Measurements from ENCODE around the gene PDP2.

The PDP2 gene

GRCh38 chr16:66886321-66886720, 6.0 kb downstream of the PDP2 start:
- Histone ChIP-seq H3K36me3 (replicated peaks; ENCODE audit: insufficient read depth, low read length) (peaks cover 6% of the 10 kb centered on the region), H3K27ac (ENCODE audit: low read length) (no peak overlapping the region), H4K20me1 (ENCODE audit: insufficient read depth, low read length) (0 out of 2 replicates have a peak, but pooled peaks cover 4% of the 10 kb centered on the region), H3K27me3 (replicated peaks; ENCODE audit: insufficient read depth, low read length) (no peaks in the 10 kb centered on the region), H2AFZ (ENCODE audit: low read length) (no peak overlapping the region), H3K79me2 (ENCODE audit: low read length) (peaks cover 44% of the 10 kb centered on the region), H3K4me2 (ENCODE audit: low read depth, low read length) (no peak overlapping the region), H3K9ac (ENCODE audit: low read length) (no peak overlapping the region), H3K4me1 (ENCODE audit: low read length) (0 out of 2 replicates have a peak, but pooled peaks cover 4% of the 10 kb centered on the region), H3K9me2 (replicated peaks; ENCODE audit: insufficient read depth, low read length) (no peaks in the 10 kb centered on the region), H3K4me3 (ENCODE audit: low read length) (no peak overlapping the region), H3K9me3 (replicated peaks; ENCODE audit: insufficient read depth, low read length) (no peaks in the 10 kb centered on the region), H3F3A (ENCODE audit: insufficient read depth, low read length) (no peaks in the 10 kb centered on the region)
- DNase-seq, result no peak
- TF ChIP-seq CTCF (IDR thresholded peaks at IDR 0.05; ENCODE audit: low read length), result no peak
- TF ChIP-seq EZH2 (optimal IDR thresholded peaks at IDR 0.05; ENCODE audit: low read depth, low read length), result no peak
- no peak for TF ChIP-seq EZH2phosphoT487 (IDR thresholded peaks at IDR 0.05; ENCODE audit: low read length)

GRCh38 chr16:66886914-66887313, 6.6 kb downstream of the PDP2 start:
- H3K4me1 ChIP-seq (ENCODE audit: low read length), result no peaks in the 10 kb centered on the region
- H3K27ac ChIP-seq (ENCODE audit: low read length), result no peak overlapping the region
- no peaks in the 10 kb centered on the region for H3K27me3 ChIP-seq (replicated peaks; ENCODE audit: insufficient read depth, low read length)
- no peak overlapping the region for H3K9ac ChIP-seq (ENCODE audit: low read length)
- H3K4me3 ChIP-seq (ENCODE audit: low read length), result no peak overlapping the region
- no peaks in the 10 kb centered on the region for H3K9me3 ChIP-seq (replicated peaks; ENCODE audit: insufficient read depth, low read length)
- no peak for DNase-seq
- H2AFZ ChIP-seq (ENCODE audit: low read length), result no peak overlapping the region
- H3K79me2 ChIP-seq (ENCODE audit: low read length), result peaks cover 38% of the 10 kb centered on the region
- H3F3A ChIP-seq (ENCODE audit: insufficient read depth, low read length), result no peaks in the 10 kb centered on the region
- H3K36me3 ChIP-seq (replicated peaks; ENCODE audit: insufficient read depth, low read length), result peaks cover 6% of the 10 kb centered on the region
- no peak for TF ChIP-seq EZH2phosphoT487 (IDR thresholded peaks at IDR 0.05; ENCODE audit: low read length)
- no peak for TF ChIP-seq EZH2 (optimal IDR thresholded peaks at IDR 0.05; ENCODE audit: low read depth, low read length)
- no peak for TF ChIP-seq CTCF (IDR thresholded peaks at IDR 0.05; ENCODE audit: low read length)
- H3K9me2 ChIP-seq (replicated peaks; ENCODE audit: insufficient read depth, low read length), result no peaks in the 10 kb centered on the region
- H4K20me1 ChIP-seq (ENCODE audit: insufficient read depth, low read length), result 0 out of 2 replicates have a peak, but pooled peaks cover 4% of the 10 kb centered on the region
- H3K4me2 ChIP-seq (ENCODE audit: low read depth, low read length), result no peak overlapping the region

- H3K27me3 ChIP-seq (replicated peaks; ENCODE audit: insufficient read depth, low read length), result no peaks in the 10 kb centered on the region
- H2AFZ ChIP-seq (ENCODE audit: low read length), result no peak overlapping the region
- H3K4me2 ChIP-seq (ENCODE audit: low read depth, low read length), result no peak overlapping the region
- no peak overlapping the region for H3K4me3 ChIP-seq (ENCODE audit: low read length)
- H3K9me2 ChIP-seq (replicated peaks; ENCODE audit: insufficient read depth, low read length), result no peaks in the 10 kb centered on the region
- H3K9me3 ChIP-seq (replicated peaks; ENCODE audit: insufficient read depth, low read length), result no peaks in the 10 kb centered on the region
- no peaks in the 10 kb centered on the region for H3F3A ChIP-seq (ENCODE audit: insufficient read depth, low read length)
- H3K4me1 ChIP-seq (ENCODE audit: low read length), result no peaks in the 10 kb centered on the region
- no peak for TF ChIP-seq CTCF (IDR thresholded peaks at IDR 0.05; ENCODE audit: low read length)
- TF ChIP-seq EZH2 (optimal IDR thresholded peaks at IDR 0.05; ENCODE audit: low read depth, low read length), result no peak
- TF ChIP-seq EZH2phosphoT487 (IDR thresholded peaks at IDR 0.05; ENCODE audit: low read length), result no peak
- H3K79me2 ChIP-seq (ENCODE audit: low read length), result peaks cover 29% of the 10 kb centered on the region
- no peak overlapping the region for H3K9ac ChIP-seq (ENCODE audit: low read length)
- peaks cover 6% of the 10 kb centered on the region for H3K36me3 ChIP-seq (replicated peaks; ENCODE audit: insufficient read depth, low read length)
- no peak for DNase-seq
- 0 out of 2 replicates have a peak, but pooled peaks cover 4% of the 10 kb centered on the region for H4K20me1 ChIP-seq (ENCODE audit: insufficient read depth, low read length)
- no peak overlapping the region for H3K27ac ChIP-seq (ENCODE audit: low read length)
Observed at GRCh38 chr16:66888647-66889615, 8.6 kb downstream of the PDP2 start.

Measured in MM.1S (cell line).